HepG2 (cell line): ENCODE measurements around the gene KLHDC1. TPM values are rescaled to one million over a fixed set of nuclear protein-coding genes. Genes with fewer than 3 reads are reported as not detected.
A peak's percentile ranks its signal among the peaks of the same experiment; 100 is the strongest.
"Not testable (repeated sequence)": the region's sequence is repeated elsewhere in the genome, so short reads cannot be mapped to it uniquely, and the experiment has no call there.

Experiments used
- ARID5B ChIP-seq: IDR thresholded peaks from 2 replicates; pipeline ENCODE4 v1.4.0; 2020; ENCODE audit warnings: mild to moderate bottlenecking, missing genetic modification reagents
- GATAD2A ChIP-seq: IDR thresholded peaks from 2 replicates; pipeline ENCODE4 v1.6.1; 2016
- HNF4A ChIP-seq: sonication (generic); formaldehyde crosslinking; IDR thresholded peaks from 2 replicates; pipeline ENCODE4 v1.4.0; 2020; ENCODE audit warnings: missing genetic modification reagents
- KDM3A ChIP-seq: IDR thresholded peaks from 2 replicates; pipeline ENCODE4 v1.6.1; 2018; ENCODE audit warnings: low read depth, missing compliant biosample characterization
- MYC ChIP-seq: sonication (generic); formaldehyde crosslinking; IDR thresholded peaks from 2 replicates; pipeline ENCODE4 v1.9.0; 2021; ENCODE audit warnings: missing genetic modification reagents, borderline replicate concordance
- PHF5A ChIP-seq: IDR thresholded peaks from one replicate; pipeline ENCODE4 v1.6.1; 2018; ENCODE audit warnings: low read depth, missing genetic modification reagents; ENCODE audit not compliant: unreplicated experiment
- RERE ChIP-seq: IDR thresholded peaks from 2 replicates; pipeline ENCODE4 v1.6.1; 2016; ENCODE audit warnings: low read depth, missing genetic modification reagents, missing compliant biosample characterization
- SMAD3 ChIP-seq: sonication (generic); formaldehyde crosslinking; IDR thresholded peaks from 2 replicates; pipeline ENCODE4 v1.4.0; 2020; ENCODE audit warnings: missing genetic modification reagents
- SOX6 ChIP-seq, 2 experiments: fragments of 450-650 bp in 1 of 2; sonication (generic) in 1 of 2; formaldehyde crosslinking in 1 of 2; IDR thresholded peaks; 2 replicates each; pipeline versions ENCODE4 v1.4.0 to v1.6.1; 2017 to 2020; ENCODE audit warnings: antibody characterized with exemption in 1 of 2, mild to moderate bottlenecking in 1 of 2, missing genetic modification reagents in 1 of 2
- TOE1 ChIP-seq: sonication (generic); formaldehyde crosslinking; IDR thresholded peaks from 2 replicates; pipeline ENCODE4 v1.4.0; 2020; ENCODE audit warnings: mild to moderate bottlenecking, missing genetic modification reagents
- ZBTB20 ChIP-seq: sonication (generic); formaldehyde crosslinking; IDR thresholded peaks from 2 replicates; pipeline ENCODE4 v1.8.1; 2023; ENCODE audit warnings: missing genetic modification reagents, low read depth, mild to moderate bottlenecking, borderline replicate concordance
- ZEB1 ChIP-seq: IDR thresholded peaks from 2 replicates; pipeline ENCODE4 v1.6.1; 2012; ENCODE audit warnings: mild to moderate bottlenecking, low read depth, inconsistent platforms; ENCODE audit not compliant: insufficient replicate concordance
- ZFY ChIP-seq: sonication (generic); formaldehyde crosslinking; IDR thresholded peaks from 2 replicates; pipeline ENCODE4 v1.4.0; 2020; ENCODE audit warnings: missing genetic modification reagents
- ZNF614 ChIP-seq: IDR thresholded peaks from 2 replicates; pipeline ENCODE4 v1.6.1; 2018; ENCODE audit warnings: missing biosample characterization, missing genetic modification reagents, inconsistent platforms, borderline replicate concordance
- ZNF644 ChIP-seq: IDR thresholded peaks from 2 replicates; pipeline ENCODE4 v1.6.1; 2016; ENCODE audit warnings: low read depth
- ZNF770 ChIP-seq: sonication (generic); formaldehyde crosslinking; IDR thresholded peaks from 2 replicates; pipeline ENCODE4 v1.5.0; 2020; ENCODE audit warnings: mild to moderate bottlenecking, missing genetic modification reagents
- polyA plus RNA-seq, 8 experiments: library from polyadenylated mRNA; depleted of rRNA in 3 of 8; stranded (reverse) in 7 of 8; unstranded in 1 of 8; fragments of >200 nt; fragmentation: Illumina TruSeq in 4 of 8; extraction: Trizol in 4 of 8; gene quantifications; 2 replicates each; pipeline versions ENCODE4 v1.2.1 to v1.2.3, GENCODE V29; 2011 to 2016; ENCODE audit warnings: low read depth in 4 of 8, missing spikeins in 1 of 8, mixed read lengths in 1 of 8; ENCODE audit not compliant: insufficient read depth in 1 of 8
- total RNA-seq, 5 experiments: library from RNA; depleted of rRNA; stranded (reverse); fragments of >200 nt; fragmentation: Illumina TruSeq; extraction: Trizol; gene quantifications; 2 replicates each; pipeline ENCODE4 v1.2.3, GENCODE V29; 2016; ENCODE audit warnings: low read depth in 1 of 5

Gene KLHDC1
- total and polyA plus RNA-seq, 2 of the 13 experiments (the other 11 are each of a cell fraction or from before 2014, with no cell fraction given): 0.11 TPM; not detected in 1

- TF ChIP-seq KDM3A (CRISPR knock-in tag) (peak; percentile 71), SMAD3 (peak; percentile 72; the same call in 1 of the 2 replicates), ARID5B (CRISPR knock-in tag) (peak; percentile 92), ZNF770 (CRISPR knock-in tag) (0 out of 2 replicates have a peak, but pooled peaks have one; percentile 37), RERE (peak; percentile 87), ZBTB20 (peak; percentile 97), PHF5A (CRISPR knock-in tag) (peak; percentile 69), ZEB1 (peak; percentile 68), TOE1 (CRISPR knock-in tag) (peak; percentile 63; the same call in 1 of the 2 replicates), ZNF644 (CRISPR knock-in tag) (peak; percentile 46; the same call in 1 of the 2 replicates), ZNF614 (CRISPR knock-in tag) (0 out of 2 replicates have a peak, but pooled peaks have one; percentile 48), SOX6 (CRISPR knock-in tag; IDR thresholded peaks at IDR 0.05) (peak; percentile 89), HNF4A (peak; percentile 98), MYC (peak; percentile 38; the same call in 1 of the 2 replicates), GATAD2A (CRISPR knock-in tag) (peak; percentile 90), ZFY (CRISPR knock-in tag) (0 out of 2 replicates have a peak, but pooled peaks have one; percentile 7)
- not testable (repeated sequence) for TF ChIP-seq SOX6 (IDR thresholded peaks at IDR 0.05)
Measured at GRCh38 chr14:49721733-49722435, 29.0 kb downstream of the KLHDC1 start (continued).
